Epithelial cell of proximal tubule (primary cell): ENCODE results near the gene MYO3B. TPM values are rescaled to one million over a fixed set of nuclear protein-coding genes. Genes with fewer than 3 reads are reported as not detected.
"Not testable (repeated sequence)": the region's sequence is repeated elsewhere in the genome, so short reads cannot be mapped to it uniquely, and the experiment has no call there.

ENCODE experiments used
- DNase-seq: peaks from one replicate; pipeline ENCODE4 v3.0.0-alpha.2; 2011; ENCODE audit warnings: low read depth
- H3K4me3 ChIP-seq: 2 replicates; pipeline ENCODE4 v1.5.1; 2011; ENCODE audit warnings: low read depth, mild to moderate bottlenecking, low read length
- CTCF ChIP-seq: conservative IDR thresholded peaks from 2 replicates; pipeline ENCODE4 v1.5.1; 2012; ENCODE audit warnings: low read depth, mild to moderate bottlenecking, low read length
- total RNA-seq: library from RNA; depleted of rRNA; stranded (reverse); fragments of >200 nt; gene quantifications from 2 replicates; pipeline ENCODE4 v1.2.3, GENCODE V29; 2015

Gene MYO3B
- total RNA-seq, 1 donor from 2014 or later, result 0.35 TPM

GRCh38 chr2:170588729-170589128 lies 410.8 kb downstream of the MYO3B start:
- no peak for DNase-seq
- no peak for TF ChIP-seq CTCF
- no peak overlapping the region for H3K4me3 ChIP-seq

GRCh38 chr2:170596576-170596975 lies 418.6 kb downstream of the MYO3B start:
- DNase-seq, result no peak
- TF ChIP-seq CTCF, result no peak
- H3K4me3 ChIP-seq, result no peak overlapping the region

GRCh38 chr2:170598067-170598395 lies 420.1 kb downstream of the MYO3B start:
- TF ChIP-seq CTCF, result no peak
- no peak overlapping the region for H3K4me3 ChIP-seq
- DNase-seq, result no peak

GRCh38 chr2:170601489-170601888 lies 423.5 kb downstream of the MYO3B start:
- TF ChIP-seq CTCF, result no peak
- DNase-seq, result no peak
- no peak overlapping the region for H3K4me3 ChIP-seq

GRCh38 chr2:170605862-170606261 lies 427.9 kb downstream of the MYO3B start:
- no peak for DNase-seq
- no peak for TF ChIP-seq CTCF
- H3K4me3 ChIP-seq, result no peak overlapping the region

GRCh38 chr2:170607171-170607570 lies 429.2 kb downstream of the MYO3B start:
- no peak for DNase-seq
- TF ChIP-seq CTCF, result no peak
- no peak overlapping the region for H3K4me3 ChIP-seq

- no peak for DNase-seq
- H3K4me3 ChIP-seq, result no peak overlapping the region
- no peak for TF ChIP-seq CTCF
Observed at GRCh38 chr2:170610615-170611014, 432.7 kb downstream of the MYO3B start.

GRCh38 chr2:170618948-170619347 lies 441.0 kb downstream of the MYO3B start:
- DNase-seq, H3K4me3 ChIP-seq: not testable (repeated sequence)

GRCh38 chr2:170635094-170635493 lies 457.1 kb downstream of the MYO3B start:
- H3K4me3 ChIP-seq, DNase-seq: not testable (repeated sequence)
